ENCODE measurements around the gene CAST. TPM values are rescaled to one million over a fixed set of nuclear protein-coding genes. Genes with fewer than 3 reads are reported as not detected.

Gene CAST
- total RNA-seq, 2 experiments from 2014 or later, result 149 to 173 TPM

- H3K9me3 Mint-ChIP-seq (ENCODE audit: low read depth), result no peaks in the 10 kb centered on the region
- no peaks in the 10 kb centered on the region for H3K27me3 Mint-ChIP-seq
- no peak for ATAC-seq
- peaks cover 80% of the 10 kb centered on the region for H3K36me3 Mint-ChIP-seq
- H3K4me1 Mint-ChIP-seq, result peaks cover 4% of the 10 kb centered on the region
- no peak overlapping the region for H3K27ac Mint-ChIP-seq
- CTCF ChIA-PET, result interaction anchor here (1.0 to 1.3 kb wide), 3 partner anchors 24 to 387 kb away, joined by 3 to 4 read pairs (median 4); no protein-coding TSS in a partner anchor
- no peak overlapping the region for H3K4me3 Mint-ChIP-seq
- DNase-seq, result no peak
Measured at GRCh38 chr5:96776621-96777020, 114.4 kb downstream of the CAST start.

- Mint-ChIP-seq H3K4me1 (no peaks in the 10 kb centered on the region), H3K27me3 (no peaks in the 10 kb centered on the region), H3K36me3 (peaks cover 80% of the 10 kb centered on the region), H3K27ac (peak overlapping the region; percentile 17), H3K9me3 (ENCODE audit: low read depth) (no peaks in the 10 kb centered on the region), H3K4me3 (no peak overlapping the region)
- CTCF ChIA-PET, result no interaction called here
- DNase-seq, result no peak
- no peak for ATAC-seq
Measured at GRCh38 chr5:96778409-96778808, 116.2 kb downstream of the CAST start.

DNA sequence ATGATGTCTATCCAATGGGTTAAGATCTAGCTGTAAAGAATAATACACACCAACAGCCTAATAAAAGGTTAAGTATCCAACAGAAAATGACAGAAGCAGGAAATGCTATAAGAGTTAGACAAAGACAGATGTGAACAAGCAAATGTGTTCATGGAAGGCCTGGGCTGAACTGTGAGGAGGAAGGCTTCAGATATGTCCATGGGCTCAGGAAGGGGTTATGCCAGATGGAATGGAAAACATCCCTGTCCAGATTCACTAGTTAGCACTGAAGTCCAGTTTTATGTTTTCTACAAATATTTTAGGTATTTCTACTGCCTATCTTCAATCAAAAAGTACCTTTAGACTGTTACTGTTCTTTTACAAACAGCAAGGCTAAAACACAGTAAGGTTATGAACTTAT is 118.5 kb downstream of the CAST start:
- Mint-ChIP-seq H3K4me3 (no peak overlapping the region), H3K9me3 (ENCODE audit: low read depth) (no peaks in the 10 kb centered on the region), H3K36me3 (peaks cover 82% of the 10 kb centered on the region), H3K27ac (peak overlapping the region; percentile 3), H3K27me3 (no peaks in the 10 kb centered on the region), H3K4me1 (no peaks in the 10 kb centered on the region)
- ATAC-seq, result no peak
- DNase-seq, result no peak
- CTCF ChIA-PET, result interaction anchor here (1.6 kb wide), 1 partner anchor 119 kb away, joined by 4 read pairs; no protein-coding TSS in a partner anchor

- ATAC-seq, result no peak
- Mint-ChIP-seq H3K36me3 (peaks cover 82% of the 10 kb centered on the region), H3K9me3 (ENCODE audit: low read depth) (no peaks in the 10 kb centered on the region), H3K4me1 (no peaks in the 10 kb centered on the region), H3K27ac (no peak overlapping the region), H3K27me3 (no peaks in the 10 kb centered on the region), H3K4me3 (no peak overlapping the region)
- no peak for DNase-seq
- CTCF ChIA-PET, result interaction anchor here (0.7 to 1.6 kb wide), 4 partner anchors 10 to 118 kb away, joined by 3 to 4 read pairs (median 4); no protein-coding TSS in a partner anchor
Measured at GRCh38 chr5:96781031-96781971, 119.1 kb downstream of the CAST start.

GRCh38 chr5:96783326-96783725 is 121.2 kb downstream of the CAST start:
- Mint-ChIP-seq H3K4me3 (no peak overlapping the region), H3K27ac (no peak overlapping the region), H3K9me3 (ENCODE audit: low read depth) (no peaks in the 10 kb centered on the region), H3K27me3 (no peaks in the 10 kb centered on the region), H3K36me3 (peaks cover 78% of the 10 kb centered on the region), H3K4me1 (no peaks in the 10 kb centered on the region)
- no peak for ATAC-seq
- no peak for DNase-seq
- CTCF ChIA-PET, result no interaction called here

GRCh38 chr5:96785326-96786109 is 123.3 kb downstream of the CAST start:
- no peak for ATAC-seq
- peak overlapping the region; percentile 6 for H3K27ac Mint-ChIP-seq
- CTCF ChIA-PET, result interaction anchor here (0.8 to 1.0 kb wide), 4 partner anchors 8 to 357 kb away, joined by 3 read pairs; partner anchors contain the start of gene LIX1
- H3K4me1 Mint-ChIP-seq, result no peaks in the 10 kb centered on the region
- H3K36me3 Mint-ChIP-seq, result peaks cover 74% of the 10 kb centered on the region
- no peaks in the 10 kb centered on the region for H3K9me3 Mint-ChIP-seq (ENCODE audit: low read depth)
- H3K27me3 Mint-ChIP-seq, result no peaks in the 10 kb centered on the region
- DNase-seq, result no peak
- H3K4me3 Mint-ChIP-seq, result no peak overlapping the region

DNA sequence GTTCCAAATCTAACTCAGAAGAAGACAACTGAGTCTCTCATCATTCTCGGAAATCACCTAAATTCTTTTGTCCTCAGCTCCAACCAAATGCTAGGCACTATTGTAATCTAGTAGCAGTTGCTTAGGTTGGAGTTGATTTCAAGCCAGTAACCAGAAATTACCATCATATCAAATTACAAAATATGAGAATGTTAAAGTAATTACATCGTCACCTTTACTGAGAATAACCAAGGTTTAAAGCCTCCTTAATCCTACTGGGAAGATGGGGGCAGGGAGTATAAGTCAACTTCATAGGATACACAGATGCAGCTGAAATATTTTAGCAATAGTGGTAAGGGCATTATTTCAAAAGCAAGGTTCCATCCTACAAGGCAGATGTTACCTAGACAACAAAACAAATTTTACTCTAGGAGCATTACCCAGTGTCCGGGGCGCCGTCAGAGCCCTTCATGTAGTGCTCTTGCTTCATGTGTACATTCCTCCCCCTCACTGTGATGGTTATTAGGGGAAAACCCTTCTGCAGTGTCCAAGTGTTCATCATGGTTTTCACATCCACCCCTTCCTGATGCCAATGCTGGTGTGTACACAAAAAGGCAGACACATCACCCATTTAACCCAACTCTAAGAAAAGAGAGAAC is 126.1 kb downstream of the CAST start:
- no peak for ATAC-seq

DNA sequence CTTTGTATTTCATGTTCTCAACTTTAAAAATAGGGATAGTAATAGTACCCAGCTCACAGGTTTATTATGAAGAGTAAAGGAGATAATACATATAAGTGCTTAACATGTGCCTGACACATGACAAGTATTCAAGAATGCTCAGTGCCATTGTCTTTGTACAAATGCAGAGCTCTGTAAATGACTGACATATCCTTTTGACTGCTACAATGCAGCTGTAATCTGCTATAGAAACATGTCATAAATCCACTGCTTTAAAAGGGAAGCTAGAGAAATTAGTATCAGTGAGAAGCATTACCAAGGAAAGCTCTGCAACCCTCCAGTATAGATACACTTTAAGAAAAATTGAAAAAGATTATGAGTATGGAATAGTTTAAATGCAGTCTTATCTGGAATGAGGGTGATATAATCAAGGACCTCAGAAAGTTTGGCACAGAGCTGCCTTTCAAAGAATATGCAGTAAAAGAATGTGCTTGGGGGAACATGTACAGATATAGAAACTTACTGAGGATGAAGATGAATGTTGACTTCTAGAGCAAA is 127.7 kb downstream of the CAST start:
- Mint-ChIP-seq H3K27me3 (no peaks in the 10 kb centered on the region), H3K27ac (peak overlapping the region; percentile 0), H3K4me3 (no peak overlapping the region), H3K4me1 (peaks cover 14% of the 10 kb centered on the region), H3K36me3 (peaks cover 72% of the 10 kb centered on the region), H3K9me3 (ENCODE audit: low read depth) (no peaks in the 10 kb centered on the region)
- no peak for DNase-seq
- CTCF ChIA-PET, result interaction anchor here (0.7 to 3.0 kb wide), 4 partner anchors 18 to 371 kb away, joined by 3 to 10 read pairs (median 4); partner anchors contain the start of gene ERAP1
- no peak for ATAC-seq

More for the DNA sequence above, 126.1 kb downstream of the CAST start:
- Mint-ChIP-seq H3K36me3 (peaks cover 71% of the 10 kb centered on the region), H3K4me3 (no peak overlapping the region), H3K4me1 (peaks cover under 1% of the 10 kb centered on the region), H3K27me3 (no peaks in the 10 kb centered on the region), H3K27ac (no peak overlapping the region), H3K9me3 (ENCODE audit: low read depth) (no peaks in the 10 kb centered on the region)
- DNase-seq, result no peak
- CTCF ChIA-PET, result interaction anchor here (1.0 to 3.0 kb wide), 2 partner anchors 16 to 36 kb away, joined by 3 to 10 read pairs; no protein-coding TSS in a partner anchor

GRCh38 chr5:96790961-96791504 is 128.9 kb downstream of the CAST start:
- CTCF ChIA-PET, result interaction anchor here (1.7 to 3.0 kb wide), 2 partner anchors 20 to 39 kb away, joined by 3 to 10 read pairs; no protein-coding TSS in a partner anchor
- H3K36me3 Mint-ChIP-seq, result peaks cover 69% of the 10 kb centered on the region
- H3K27me3 Mint-ChIP-seq, result no peaks in the 10 kb centered on the region
- peaks cover 24% of the 10 kb centered on the region for H3K4me1 Mint-ChIP-seq
- H3K9me3 Mint-ChIP-seq (ENCODE audit: low read depth), result no peaks in the 10 kb centered on the region
- no peak for DNase-seq
- peak overlapping the region; percentile 31 for H3K27ac Mint-ChIP-seq
- no peak for ATAC-seq
- H3K4me3 Mint-ChIP-seq, result no peak overlapping the region

DNA sequence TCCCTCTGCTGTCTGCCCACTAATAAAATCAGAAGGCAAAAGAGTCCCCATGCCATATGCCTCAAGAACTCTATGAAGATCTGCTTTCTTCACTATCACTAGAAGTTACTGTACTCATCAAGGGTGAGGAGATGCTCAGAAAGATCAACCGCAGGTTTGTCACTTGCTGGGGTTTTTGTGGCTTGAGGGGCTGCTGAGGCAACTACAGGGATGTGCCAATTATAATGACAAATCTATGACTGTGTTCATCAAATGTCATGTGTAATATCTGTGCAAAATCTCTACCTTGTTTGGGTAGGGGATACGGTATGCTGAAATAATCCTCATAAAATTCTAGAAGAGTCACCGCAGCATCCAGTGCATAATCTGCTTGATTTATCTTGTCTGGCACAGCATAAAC is 132.6 kb downstream of the CAST start:
- Mint-ChIP-seq H3K4me1 (peaks cover 30% of the 10 kb centered on the region), H3K4me3 (no peak overlapping the region), H3K36me3 (peaks cover 76% of the 10 kb centered on the region), H3K27me3 (no peaks in the 10 kb centered on the region), H3K27ac (peak overlapping the region; percentile 70), H3K9me3 (ENCODE audit: low read depth) (no peaks in the 10 kb centered on the region)
- CTCF ChIA-PET, result no interaction called here
- ATAC-seq, result peak; percentile 96
- DNase-seq, result peak; percentile 91

DNA sequence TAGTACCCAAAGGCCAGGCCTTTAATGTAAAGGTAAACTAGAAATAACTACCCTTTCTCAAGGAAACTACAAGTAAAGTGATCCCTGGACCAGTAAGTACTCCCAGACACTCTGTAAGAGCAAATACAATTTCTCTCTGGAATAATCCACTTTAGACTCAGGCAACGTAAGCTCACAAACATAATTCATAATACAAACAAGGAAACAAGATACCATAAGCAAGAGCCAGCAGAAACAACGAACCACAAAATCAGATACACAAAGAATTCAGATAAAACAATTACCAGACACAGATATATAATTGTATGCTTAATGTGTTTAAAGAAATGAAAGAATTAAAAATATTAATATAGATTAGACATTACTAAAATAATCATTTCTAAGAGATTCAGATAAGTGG is 133.4 kb downstream of the CAST start:
- Mint-ChIP-seq H3K4me3 (no peak overlapping the region), H3K36me3 (peaks cover 74% of the 10 kb centered on the region), H3K9me3 (ENCODE audit: low read depth) (no peaks in the 10 kb centered on the region), H3K27me3 (no peaks in the 10 kb centered on the region), H3K4me1 (peaks cover 35% of the 10 kb centered on the region), H3K27ac (no peak overlapping the region)
- no peak for DNase-seq
- CTCF ChIA-PET, result no interaction called here
- no peak for ATAC-seq

- ATAC-seq (no peak), DNase-seq (no peak)
- no peak overlapping the region for H3K27ac Mint-ChIP-seq
- CTCF ChIA-PET, result no interaction called here
- no peaks in the 10 kb centered on the region for H3K27me3 Mint-ChIP-seq
- no peaks in the 10 kb centered on the region for H3K9me3 Mint-ChIP-seq (ENCODE audit: low read depth)
- no peak overlapping the region for H3K4me3 Mint-ChIP-seq
- H3K4me1 Mint-ChIP-seq, result peaks cover 41% of the 10 kb centered on the region
- H3K36me3 Mint-ChIP-seq, result peaks cover 72% of the 10 kb centered on the region
Measured at GRCh38 chr5:96796434-96796833, 134.3 kb downstream of the CAST start.

Data from activated CD8-positive, alpha-beta memory T cell treated with anti-CD3 and anti-CD28 coated beads, Interleukin-2, amount 10 ng/mL, durations not matched to agents 7 days and 5 days (primary cell).